IPS-11a (cell line): ENCODE results near the gene PRKAB1.
"Not testable (repeated sequence)": the region's sequence is repeated elsewhere in the genome, so short reads cannot be mapped to it uniquely, and the experiment has no call there.

Experiments
- H3K4me3 ChIP-seq: one replicate; pipeline ENCODE4 v1.5.1; 2013; ENCODE audit warnings: low read depth, low read length, control low read depth

The PRKAB1 gene

GRCh38 chr12:119683413-119683812 is 15.5 kb downstream of the PRKAB1 start:
- H3K4me3 ChIP-seq, result no peak overlapping the region

GRCh38 chr12:119683816-119684215 is 15.9 kb downstream of the PRKAB1 start:
- H3K4me3 ChIP-seq, result no peak overlapping the region

- no peak overlapping the region for H3K4me3 ChIP-seq
These were observed 16.9 kb downstream of the PRKAB1 start for GRCh38 chr12:119684711-119685369.

- no peak overlapping the region for H3K4me3 ChIP-seq
These were observed 17.4 kb downstream of the PRKAB1 start for GRCh38 chr12:119685375-119685774.

GRCh38 chr12:119686355-119686754 is 18.4 kb downstream of the PRKAB1 start:
- H3K4me3 ChIP-seq, result no peak overlapping the region

GRCh38 chr12:119686776-119687175 is 18.8 kb downstream of the PRKAB1 start:
- no peak overlapping the region for H3K4me3 ChIP-seq

GRCh38 chr12:119687406-119687805 is 19.5 kb downstream of the PRKAB1 start:
- no peak overlapping the region for H3K4me3 ChIP-seq

GRCh38 chr12:119687879-119688278 is 19.9 kb downstream of the PRKAB1 start:
- no peak overlapping the region for H3K4me3 ChIP-seq

GRCh38 chr12:119689935-119690500 is 22.1 kb downstream of the PRKAB1 start:
- no peak overlapping the region for H3K4me3 ChIP-seq

- H3K4me3 ChIP-seq, result no peak overlapping the region
These were observed 23.4 kb downstream of the PRKAB1 start for GRCh38 chr12:119691202-119691810.

- no peak overlapping the region for H3K4me3 ChIP-seq
These were observed 24.5 kb downstream of the PRKAB1 start for GRCh38 chr12:119692410-119692809.

GRCh38 chr12:119692997-119693396 is 25.1 kb downstream of the PRKAB1 start:
- H3K4me3 ChIP-seq, result no peak overlapping the region

GRCh38 chr12:119693511-119693910 is 25.6 kb downstream of the PRKAB1 start:
- H3K4me3 ChIP-seq, result no peak overlapping the region

- no peak overlapping the region for H3K4me3 ChIP-seq
These were observed 26.2 kb downstream of the PRKAB1 start for GRCh38 chr12:119694111-119694510.

- H3K4me3 ChIP-seq, result no peak overlapping the region
These were observed 27.1 kb downstream of the PRKAB1 start for GRCh38 chr12:119695034-119695433.

- no peak overlapping the region for H3K4me3 ChIP-seq
These were observed 29.0 kb downstream of the PRKAB1 start for GRCh38 chr12:119696943-119697342.

- H3K4me3 ChIP-seq, result no peak overlapping the region
These were observed 31.3 kb downstream of the PRKAB1 start for GRCh38 chr12:119699199-119699760.

- no peak overlapping the region for H3K4me3 ChIP-seq
These were observed 32.1 kb downstream of the PRKAB1 start for GRCh38 chr12:119700078-119700477.

GRCh38 chr12:119704065-119704747 is 36.3 kb downstream of the PRKAB1 start:
- H3K4me3 ChIP-seq, result no peak overlapping the region

- H3K4me3 ChIP-seq, result no peak overlapping the region
These were observed 37.2 kb downstream of the PRKAB1 start for GRCh38 chr12:119705182-119705581.

GRCh38 chr12:119706427-119706826 is 38.5 kb downstream of the PRKAB1 start:
- not testable (repeated sequence) for H3K4me3 ChIP-seq
